ENCODE measurements around the gene CDKN1B. TPM values are rescaled to one million over a fixed set of nuclear protein-coding genes. Genes with fewer than 3 reads are reported as not detected.

CDKN1B gene
- total RNA-seq, 1 experiment from 2014 or later = 27.7 TPM

DNA sequence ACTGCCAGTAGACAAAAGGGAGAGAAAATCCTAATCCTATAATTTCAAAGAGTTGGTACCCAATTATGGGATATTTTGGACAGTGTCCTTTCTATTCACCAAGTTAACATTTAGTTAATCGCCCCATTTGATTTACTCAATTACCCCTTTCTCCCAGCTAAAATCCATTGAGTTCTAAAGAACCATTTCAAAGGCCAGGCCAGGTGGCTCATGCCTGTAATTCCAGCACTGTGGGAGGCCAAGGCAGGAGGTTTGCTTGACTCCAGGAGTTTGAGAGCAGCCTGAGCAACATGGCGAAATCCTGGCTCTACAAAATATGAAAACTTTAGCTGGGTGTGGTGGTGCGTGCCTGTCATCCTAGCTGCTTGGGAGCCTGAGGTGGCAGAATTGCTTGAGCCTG lies 15.7 kb upstream of the CDKN1B start:
- no peak overlapping the region for H3K9ac ChIP-seq (ENCODE audit: extremely low read depth, insufficient read length, low read length)
- no peak overlapping the region for H3K56ac ChIP-seq (ENCODE audit: insufficient read length, low read depth, low read length)
- no peak overlapping the region for H3K4me2 ChIP-seq (ENCODE audit: insufficient read depth, insufficient read length, low read length)
- no peak overlapping the region for H4K91ac ChIP-seq (ENCODE audit: insufficient read length, low read depth, low read length)
- no peak overlapping the region for H2AK5ac ChIP-seq (ENCODE audit: insufficient read length, low read length)
- Mint-ChIP-seq H3K4me1 (peaks cover 27 to 31% of the 10 kb centered on the region in 2 experiments), H3K27me3 (ENCODE audit: low read depth) (no peaks in the 10 kb centered on the region), H3K9me3 (peaks cover 0 to 3% of the 10 kb centered on the region in 2 experiments; a peak in 1 of 5 replicates), H3K27ac (peak overlapping the region in 1 of 3 experiments; percentile 38; a peak in 1 of 7 replicates), H3K36me3 (ENCODE audit: insufficient read depth in 1 of 3, low read depth in 3 of 3) (no peaks in the 10 kb centered on the region), H3K4me3 (peak overlapping the region in 1 of 2 experiments; percentile 43; a peak in 1 of 5 replicates)
- H4K20me1 ChIP-seq (ENCODE audit: control insufficient read depth, insufficient read depth, insufficient read length) = no peaks in the 10 kb centered on the region
- H3K14ac ChIP-seq (ENCODE audit: insufficient read depth, low read length) = no peak overlapping the region
- no peak overlapping the region for H2BK120ac ChIP-seq (ENCODE audit: low read depth, low read length, poor library complexity, severe bottlenecking)
- peak overlapping the region; percentile 78 for H3K18ac ChIP-seq (ENCODE audit: insufficient read length, low read depth, low read length)
- H3K79me2 ChIP-seq (ENCODE audit: insufficient read depth, low read length) = no peaks in the 10 kb centered on the region
- no peak overlapping the region for H3K27ac ChIP-seq (ENCODE audit: insufficient read length, low read depth, low read length)
- H3K4ac ChIP-seq (ENCODE audit: low read depth, low read length) = no peak overlapping the region
- H3K23ac ChIP-seq (ENCODE audit: insufficient read length, low read depth, low read length) = no peak overlapping the region
- no peaks in the 10 kb centered on the region for H3K9me3 ChIP-seq (ENCODE audit: control insufficient read depth, low read depth, low read length)
- peak; percentile 77 for DNase-seq
- H3K23me2 ChIP-seq (ENCODE audit: insufficient read length, low read depth, low read length, poor library complexity, severe bottlenecking) = peaks cover 4% of the 10 kb centered on the region
- H3T11ph ChIP-seq (ENCODE audit: low read length) = no peak overlapping the region
- no peak overlapping the region for H4K8ac ChIP-seq (replicated peaks; ENCODE audit: insufficient read length, low read depth, low read length)
- no peak overlapping the region for H2BK12ac ChIP-seq (ENCODE audit: insufficient read length, low read depth, low read length)
- H2BK20ac ChIP-seq (ENCODE audit: low read depth, low read length, poor library complexity, severe bottlenecking) = no peak overlapping the region
- no peak overlapping the region for H2BK5ac ChIP-seq (ENCODE audit: insufficient read length, low read length)
- H2BK15ac ChIP-seq (ENCODE audit: low read depth, low read length) = no peak overlapping the region
- H3K79me1 ChIP-seq (ENCODE audit: insufficient read depth, low read depth, low read length, poor library complexity, severe bottlenecking) = no peaks in the 10 kb centered on the region
- H3K4me1 ChIP-seq (ENCODE audit: insufficient read depth, low read length) = no peaks in the 10 kb centered on the region; the same call in 1 of the 2 replicates
- no peak overlapping the region for H2AFZ ChIP-seq (ENCODE audit: low read length)
- no peaks in the 10 kb centered on the region for H3K27me3 ChIP-seq (ENCODE audit: insufficient read depth, low read length)
- H4K5ac ChIP-seq (ENCODE audit: insufficient read length, low read depth, low read length) = no peak overlapping the region
- TF ChIP-seq, protein P1, sequence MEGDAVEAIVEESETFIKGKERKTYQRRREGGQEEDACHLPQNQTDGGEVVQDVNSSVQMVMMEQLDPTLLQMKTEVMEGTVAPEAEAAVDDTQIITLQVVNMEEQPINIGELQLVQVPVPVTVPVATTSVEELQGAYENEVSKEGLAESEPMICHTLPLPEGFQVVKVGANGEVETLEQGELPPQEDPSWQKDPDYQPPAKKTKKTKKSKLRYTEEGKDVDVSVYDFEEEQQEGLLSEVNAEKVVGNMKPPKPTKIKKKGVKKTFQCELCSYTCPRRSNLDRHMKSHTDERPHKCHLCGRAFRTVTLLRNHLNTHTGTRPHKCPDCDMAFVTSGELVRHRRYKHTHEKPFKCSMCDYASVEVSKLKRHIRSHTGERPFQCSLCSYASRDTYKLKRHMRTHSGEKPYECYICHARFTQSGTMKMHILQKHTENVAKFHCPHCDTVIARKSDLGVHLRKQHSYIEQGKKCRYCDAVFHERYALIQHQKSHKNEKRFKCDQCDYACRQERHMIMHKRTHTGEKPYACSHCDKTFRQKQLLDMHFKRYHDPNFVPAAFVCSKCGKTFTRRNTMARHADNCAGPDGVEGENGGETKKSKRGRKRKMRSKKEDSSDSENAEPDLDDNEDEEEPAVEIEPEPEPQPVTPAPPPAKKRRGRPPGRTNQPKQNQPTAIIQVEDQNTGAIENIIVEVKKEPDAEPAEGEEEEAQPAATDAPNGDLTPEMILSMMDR (conservative IDR thresholded peaks at IDR 0.05) = no peak
- WGBS (ENCODE audit: extremely low coverage, insufficient read length, low lambda C conversion rate) = no CpG with 5 or more reads among the region's 3 CpGs

Measured in H9 (cell line).